ENCODE results near the gene LY6G6D.

DNA sequence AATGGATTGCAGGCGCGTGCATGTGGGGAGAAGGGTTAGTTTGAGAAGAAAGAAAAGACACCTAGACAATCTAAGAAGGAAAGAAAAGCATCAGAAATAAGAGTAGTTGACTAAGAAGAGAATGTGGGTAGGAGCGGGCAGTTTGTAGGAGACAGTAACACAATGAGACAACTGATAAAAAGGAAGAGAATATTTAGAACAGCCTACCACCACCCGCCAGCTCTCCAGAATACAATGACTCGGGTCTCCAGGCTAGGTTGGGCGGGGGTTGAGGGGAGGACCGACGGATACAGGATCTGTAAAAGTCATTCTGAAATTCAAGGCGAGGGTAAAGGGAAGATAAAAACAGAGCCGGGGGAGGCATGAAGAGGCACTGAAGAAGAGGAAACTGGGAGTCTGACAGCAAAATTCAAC lies 12.7 kb upstream of the LY6G6D start:
- TF ChIP-seq, protein P1, sequence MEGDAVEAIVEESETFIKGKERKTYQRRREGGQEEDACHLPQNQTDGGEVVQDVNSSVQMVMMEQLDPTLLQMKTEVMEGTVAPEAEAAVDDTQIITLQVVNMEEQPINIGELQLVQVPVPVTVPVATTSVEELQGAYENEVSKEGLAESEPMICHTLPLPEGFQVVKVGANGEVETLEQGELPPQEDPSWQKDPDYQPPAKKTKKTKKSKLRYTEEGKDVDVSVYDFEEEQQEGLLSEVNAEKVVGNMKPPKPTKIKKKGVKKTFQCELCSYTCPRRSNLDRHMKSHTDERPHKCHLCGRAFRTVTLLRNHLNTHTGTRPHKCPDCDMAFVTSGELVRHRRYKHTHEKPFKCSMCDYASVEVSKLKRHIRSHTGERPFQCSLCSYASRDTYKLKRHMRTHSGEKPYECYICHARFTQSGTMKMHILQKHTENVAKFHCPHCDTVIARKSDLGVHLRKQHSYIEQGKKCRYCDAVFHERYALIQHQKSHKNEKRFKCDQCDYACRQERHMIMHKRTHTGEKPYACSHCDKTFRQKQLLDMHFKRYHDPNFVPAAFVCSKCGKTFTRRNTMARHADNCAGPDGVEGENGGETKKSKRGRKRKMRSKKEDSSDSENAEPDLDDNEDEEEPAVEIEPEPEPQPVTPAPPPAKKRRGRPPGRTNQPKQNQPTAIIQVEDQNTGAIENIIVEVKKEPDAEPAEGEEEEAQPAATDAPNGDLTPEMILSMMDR (IDR thresholded peaks at IDR 0.05; ENCODE audit: low read depth, low read length, missing input control): no peak
- TF ChIP-seq YY1 (IDR thresholded peaks at IDR 0.05): no peak
- TF ChIP-seq, protein P2, sequence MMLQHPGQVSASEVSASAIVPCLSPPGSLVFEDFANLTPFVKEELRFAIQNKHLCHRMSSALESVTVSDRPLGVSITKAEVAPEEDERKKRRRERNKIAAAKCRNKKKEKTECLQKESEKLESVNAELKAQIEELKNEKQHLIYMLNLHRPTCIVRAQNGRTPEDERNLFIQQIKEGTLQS (IDR thresholded peaks at IDR 0.05): no peak
- TF ChIP-seq, protein P3, sequence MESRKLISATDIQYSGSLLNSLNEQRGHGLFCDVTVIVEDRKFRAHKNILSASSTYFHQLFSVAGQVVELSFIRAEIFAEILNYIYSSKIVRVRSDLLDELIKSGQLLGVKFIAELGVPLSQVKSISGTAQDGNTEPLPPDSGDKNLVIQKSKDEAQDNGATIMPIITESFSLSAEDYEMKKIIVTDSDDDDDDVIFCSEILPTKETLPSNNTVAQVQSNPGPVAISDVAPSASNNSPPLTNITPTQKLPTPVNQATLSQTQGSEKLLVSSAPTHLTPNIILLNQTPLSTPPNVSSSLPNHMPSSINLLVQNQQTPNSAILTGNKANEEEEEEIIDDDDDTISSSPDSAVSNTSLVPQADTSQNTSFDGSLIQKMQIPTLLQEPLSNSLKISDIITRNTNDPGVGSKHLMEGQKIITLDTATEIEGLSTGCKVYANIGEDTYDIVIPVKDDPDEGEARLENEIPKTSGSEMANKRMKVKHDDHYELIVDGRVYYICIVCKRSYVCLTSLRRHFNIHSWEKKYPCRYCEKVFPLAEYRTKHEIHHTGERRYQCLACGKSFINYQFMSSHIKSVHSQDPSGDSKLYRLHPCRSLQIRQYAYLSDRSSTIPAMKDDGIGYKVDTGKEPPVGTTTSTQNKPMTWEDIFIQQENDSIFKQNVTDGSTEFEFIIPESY (IDR thresholded peaks at IDR 0.05): no peak
- TF ChIP-seq, protein P4, sequence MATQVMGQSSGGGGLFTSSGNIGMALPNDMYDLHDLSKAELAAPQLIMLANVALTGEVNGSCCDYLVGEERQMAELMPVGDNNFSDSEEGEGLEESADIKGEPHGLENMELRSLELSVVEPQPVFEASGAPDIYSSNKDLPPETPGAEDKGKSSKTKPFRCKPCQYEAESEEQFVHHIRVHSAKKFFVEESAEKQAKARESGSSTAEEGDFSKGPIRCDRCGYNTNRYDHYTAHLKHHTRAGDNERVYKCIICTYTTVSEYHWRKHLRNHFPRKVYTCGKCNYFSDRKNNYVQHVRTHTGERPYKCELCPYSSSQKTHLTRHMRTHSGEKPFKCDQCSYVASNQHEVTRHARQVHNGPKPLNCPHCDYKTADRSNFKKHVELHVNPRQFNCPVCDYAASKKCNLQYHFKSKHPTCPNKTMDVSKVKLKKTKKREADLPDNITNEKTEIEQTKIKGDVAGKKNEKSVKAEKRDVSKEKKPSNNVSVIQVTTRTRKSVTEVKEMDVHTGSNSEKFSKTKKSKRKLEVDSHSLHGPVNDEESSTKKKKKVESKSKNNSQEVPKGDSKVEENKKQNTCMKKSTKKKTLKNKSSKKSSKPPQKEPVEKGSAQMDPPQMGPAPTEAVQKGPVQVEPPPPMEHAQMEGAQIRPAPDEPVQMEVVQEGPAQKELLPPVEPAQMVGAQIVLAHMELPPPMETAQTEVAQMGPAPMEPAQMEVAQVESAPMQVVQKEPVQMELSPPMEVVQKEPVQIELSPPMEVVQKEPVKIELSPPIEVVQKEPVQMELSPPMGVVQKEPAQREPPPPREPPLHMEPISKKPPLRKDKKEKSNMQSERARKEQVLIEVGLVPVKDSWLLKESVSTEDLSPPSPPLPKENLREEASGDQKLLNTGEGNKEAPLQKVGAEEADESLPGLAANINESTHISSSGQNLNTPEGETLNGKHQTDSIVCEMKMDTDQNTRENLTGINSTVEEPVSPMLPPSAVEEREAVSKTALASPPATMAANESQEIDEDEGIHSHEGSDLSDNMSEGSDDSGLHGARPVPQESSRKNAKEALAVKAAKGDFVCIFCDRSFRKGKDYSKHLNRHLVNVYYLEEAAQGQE (IDR thresholded peaks at IDR 0.05): no peak
- no peak for TF ChIP-seq FOXA1 (IDR thresholded peaks at IDR 0.05)
- TF ChIP-seq GABPA (IDR thresholded peaks at IDR 0.05 in 1 of 2, conservative IDR thresholded peaks at IDR 0.05 in 1 of 2): no peak
- no peak for TF ChIP-seq SP1 (IDR thresholded peaks at IDR 0.05)
- no peak for TF ChIP-seq TAF1 (conservative IDR thresholded peaks at IDR 0.05)
- no peak for TF ChIP-seq EGR1 (IDR thresholded peaks at IDR 0.05; ENCODE audit: low read depth in 2 of 2)
- TF ChIP-seq, protein P5, sequence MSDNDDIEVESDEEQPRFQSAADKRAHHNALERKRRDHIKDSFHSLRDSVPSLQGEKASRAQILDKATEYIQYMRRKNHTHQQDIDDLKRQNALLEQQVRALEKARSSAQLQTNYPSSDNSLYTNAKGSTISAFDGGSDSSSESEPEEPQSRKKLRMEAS (IDR thresholded peaks at IDR 0.05): no peak
- TF ChIP-seq RAD21 (IDR thresholded peaks at IDR 0.05): no peak
- no peak for TF ChIP-seq JUND (IDR thresholded peaks at IDR 0.05)
- TF ChIP-seq HNF4G (IDR thresholded peaks at IDR 0.05): no peak
